ENCODE measurements around the gene AKR1B15.

DNA sequence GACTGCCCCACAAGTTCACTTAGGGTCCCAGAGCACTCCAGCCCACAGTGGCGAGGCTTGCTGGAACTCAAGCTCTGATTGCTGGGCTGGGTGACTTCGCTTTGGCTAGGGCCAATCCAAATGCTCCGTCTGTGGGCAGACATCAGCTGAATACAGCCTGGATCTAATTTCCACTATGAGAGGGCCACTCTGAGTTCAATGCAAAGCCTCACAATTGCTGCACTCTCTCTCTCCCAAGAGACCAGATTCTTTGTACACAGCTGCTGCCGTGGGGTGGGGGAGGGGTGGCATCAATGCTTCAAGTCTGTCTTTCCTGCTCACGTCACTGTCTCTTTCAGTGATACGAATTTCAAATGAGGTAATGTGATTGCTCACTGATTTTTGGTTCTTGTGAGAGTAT is 50.5 kb downstream of the AKR1B15 start:
- TF ChIP-seq, protein P1, sequence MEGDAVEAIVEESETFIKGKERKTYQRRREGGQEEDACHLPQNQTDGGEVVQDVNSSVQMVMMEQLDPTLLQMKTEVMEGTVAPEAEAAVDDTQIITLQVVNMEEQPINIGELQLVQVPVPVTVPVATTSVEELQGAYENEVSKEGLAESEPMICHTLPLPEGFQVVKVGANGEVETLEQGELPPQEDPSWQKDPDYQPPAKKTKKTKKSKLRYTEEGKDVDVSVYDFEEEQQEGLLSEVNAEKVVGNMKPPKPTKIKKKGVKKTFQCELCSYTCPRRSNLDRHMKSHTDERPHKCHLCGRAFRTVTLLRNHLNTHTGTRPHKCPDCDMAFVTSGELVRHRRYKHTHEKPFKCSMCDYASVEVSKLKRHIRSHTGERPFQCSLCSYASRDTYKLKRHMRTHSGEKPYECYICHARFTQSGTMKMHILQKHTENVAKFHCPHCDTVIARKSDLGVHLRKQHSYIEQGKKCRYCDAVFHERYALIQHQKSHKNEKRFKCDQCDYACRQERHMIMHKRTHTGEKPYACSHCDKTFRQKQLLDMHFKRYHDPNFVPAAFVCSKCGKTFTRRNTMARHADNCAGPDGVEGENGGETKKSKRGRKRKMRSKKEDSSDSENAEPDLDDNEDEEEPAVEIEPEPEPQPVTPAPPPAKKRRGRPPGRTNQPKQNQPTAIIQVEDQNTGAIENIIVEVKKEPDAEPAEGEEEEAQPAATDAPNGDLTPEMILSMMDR (IDR thresholded peaks at IDR 0.05) = no peak
- TF ChIP-seq POLR2A (IDR thresholded peaks at IDR 0.05) = no peak

All from testis (tissue), 2 donors.